ENCODE data around the gene KCNMA1.

GRCh38 chr10:77486517-77486916 lies 151.1 kb downstream of the KCNMA1 start:
- no peak for TF ChIP-seq CTCF (conservative IDR thresholded peaks at IDR 0.05; ENCODE audit: low read depth, low read length)
- no peak for TF ChIP-seq EZH2 (IDR thresholded peaks at IDR 0.05; ENCODE audit: low read length, unreplicated experiment)
- TF ChIP-seq EZH2phosphoT487 (IDR thresholded peaks at IDR 0.05; ENCODE audit: borderline replicate concordance, low read length), result no peak

Data from PC-3 (cell line).